GM21737 (cell line): ENCODE data around the gene SPECC1.
"Not testable (repeated sequence)": the region's sequence is repeated elsewhere in the genome, so short reads cannot be mapped to it uniquely, and the experiment has no call there.

Source experiments
- ATAC-seq: cut with Tn5 transposase; IDR thresholded peaks from one replicate; pipeline ENCODE4 v1.9.1; 2021; ENCODE audit warnings: mild to moderate bottlenecking, moderate library complexity; ENCODE audit not compliant: unreplicated experiment

Gene SPECC1

GRCh38 chr17:20067711-20068110, 58.6 kb downstream of the SPECC1 start:
- no peak for ATAC-seq

- ATAC-seq: no peak
These were observed 59.3 kb downstream of the SPECC1 start for GRCh38 chr17:20068445-20068844.

GRCh38 chr17:20071824-20072691, 62.9 kb downstream of the SPECC1 start:
- no peak for ATAC-seq

- no peak for ATAC-seq
These were observed 63.5 kb downstream of the SPECC1 start for GRCh38 chr17:20072692-20072992.

GRCh38 chr17:20073055-20073979, 64.2 kb downstream of the SPECC1 start:
- ATAC-seq: peak; percentile 57

- no peak for ATAC-seq
These were observed 64.8 kb downstream of the SPECC1 start for GRCh38 chr17:20074001-20074400.

- ATAC-seq: no peak
These were observed 65.3 kb downstream of the SPECC1 start for GRCh38 chr17:20074489-20074888.

- not testable (repeated sequence) for ATAC-seq
These were observed 67.0 kb downstream of the SPECC1 start for GRCh38 chr17:20076137-20076536.

GRCh38 chr17:20077978-20078685, 69.0 kb downstream of the SPECC1 start:
- ATAC-seq: no peak

- ATAC-seq: no peak
These were observed 71.4 kb downstream of the SPECC1 start for GRCh38 chr17:20080513-20080912.

GRCh38 chr17:20083156-20083859, 74.1 kb downstream of the SPECC1 start:
- no peak for ATAC-seq

GRCh38 chr17:20084621-20085282, 75.6 kb downstream of the SPECC1 start:
- no peak for ATAC-seq

- ATAC-seq: no peak
These were observed 76.2 kb downstream of the SPECC1 start for GRCh38 chr17:20085283-20085845.

- ATAC-seq: no peak
These were observed 77.4 kb downstream of the SPECC1 start for GRCh38 chr17:20086416-20087076.

- no peak for ATAC-seq
These were observed 78.5 kb downstream of the SPECC1 start for GRCh38 chr17:20087538-20088250.

- no peak for ATAC-seq
These were observed 80.8 kb downstream of the SPECC1 start for GRCh38 chr17:20089756-20090547.

GRCh38 chr17:20091174-20092029, 82.2 kb downstream of the SPECC1 start:
- ATAC-seq: no peak
